Measurements from ENCODE around the gene ZNF155.
A peak's percentile ranks its signal among the peaks of the same experiment; 100 is the strongest.

The ZNF155 gene

DNA sequence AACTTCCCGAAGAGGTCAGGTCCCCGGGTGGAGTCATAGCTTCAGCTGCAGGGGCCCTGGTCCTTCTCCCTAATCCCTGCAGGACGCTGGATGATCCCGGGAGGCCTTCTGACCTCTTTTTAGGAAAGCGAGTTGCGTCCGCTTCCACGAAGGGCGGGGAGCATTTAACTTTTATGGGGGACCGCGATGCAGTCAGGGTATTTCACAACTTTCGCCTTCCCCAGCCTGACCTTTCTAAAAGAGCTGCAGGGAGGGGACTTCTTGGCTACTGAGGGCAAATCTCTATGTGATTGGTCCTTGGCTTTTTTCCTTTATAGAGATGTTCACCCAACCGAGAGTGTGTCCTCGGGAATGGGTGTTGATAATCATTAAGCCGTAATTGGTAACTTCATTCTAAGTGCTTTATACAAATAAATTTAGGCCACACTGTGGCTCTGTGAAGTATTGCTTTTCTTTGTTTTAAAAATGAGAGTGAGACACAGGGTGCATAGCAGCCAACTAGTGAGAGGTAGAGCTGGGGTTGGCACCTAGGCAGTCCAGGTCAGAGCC lies 19.5 kb downstream of the ZNF155 start:
- Histone ChIP-seq H3K36me3 (ENCODE audit: control insufficient read depth in 2 of 2, insufficient read depth in 1 of 2, low read length in 2 of 2) (peaks cover 22 to 42% of the 10 kb centered on the region in 2 experiments), H3K4me3 (ENCODE audit: low read depth, low read length) (peak overlapping the region; percentile 52), H3K9me3 (ENCODE audit: control insufficient read depth, insufficient read depth, low read depth, low read length) (peaks cover 14% of the 10 kb centered on the region), H3K27ac (ENCODE audit: extremely low read depth, low read depth, low read length) (peak overlapping the region; percentile 54), H3K4me1 (ENCODE audit: control insufficient read depth, insufficient read depth, low read length) (peaks cover 10% of the 10 kb centered on the region)
- ChIA-PET CTCF (interaction anchor here (0.5 to 1.5 kb wide), 5 partner anchors 10 to 654 kb away, joined by 3 to 5 read pairs (median 3); no protein-coding TSS in a partner anchor), POLR2A (interaction anchor here (0.5 to 3.8 kb wide), 8 partner anchors 15 to 204 kb away, joined by 3 to 17 read pairs (median 4); partner anchors contain the start of genes ZNF155, ZNF221, ZNF223 and ZNF225)
- TF ChIP-seq, protein P1, sequence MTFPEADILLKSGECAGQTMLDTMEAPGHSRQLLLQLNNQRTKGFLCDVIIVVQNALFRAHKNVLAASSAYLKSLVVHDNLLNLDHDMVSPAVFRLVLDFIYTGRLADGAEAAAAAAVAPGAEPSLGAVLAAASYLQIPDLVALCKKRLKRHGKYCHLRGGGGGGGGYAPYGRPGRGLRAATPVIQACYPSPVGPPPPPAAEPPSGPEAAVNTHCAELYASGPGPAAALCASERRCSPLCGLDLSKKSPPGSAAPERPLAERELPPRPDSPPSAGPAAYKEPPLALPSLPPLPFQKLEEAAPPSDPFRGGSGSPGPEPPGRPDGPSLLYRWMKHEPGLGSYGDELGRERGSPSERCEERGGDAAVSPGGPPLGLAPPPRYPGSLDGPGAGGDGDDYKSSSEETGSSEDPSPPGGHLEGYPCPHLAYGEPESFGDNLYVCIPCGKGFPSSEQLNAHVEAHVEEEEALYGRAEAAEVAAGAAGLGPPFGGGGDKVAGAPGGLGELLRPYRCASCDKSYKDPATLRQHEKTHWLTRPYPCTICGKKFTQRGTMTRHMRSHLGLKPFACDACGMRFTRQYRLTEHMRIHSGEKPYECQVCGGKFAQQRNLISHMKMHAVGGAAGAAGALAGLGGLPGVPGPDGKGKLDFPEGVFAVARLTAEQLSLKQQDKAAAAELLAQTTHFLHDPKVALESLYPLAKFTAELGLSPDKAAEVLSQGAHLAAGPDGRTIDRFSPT (tag by site-specific recombination; IDR thresholded peaks at IDR 0.05) = no peak
- TF ChIP-seq KLF16 (tag by site-specific recombination; IDR thresholded peaks at IDR 0.05) (peak; percentile 31; the same call in 1 of the 2 replicates), OSR2 (tag by site-specific recombination; IDR thresholded peaks at IDR 0.05) (no peak), ZNF223 (tag by site-specific recombination; IDR thresholded peaks at IDR 0.05) (0 out of 2 replicates have a peak, but pooled peaks have one; percentile 4), ZNF785 (tag by site-specific recombination; IDR thresholded peaks at IDR 0.05) (no peak), YY2 (tag by site-specific recombination; IDR thresholded peaks at IDR 0.05) (no peak), ZNF473 (tag by site-specific recombination; IDR thresholded peaks at IDR 0.05) (no peak), ZNF629 (tag by site-specific recombination; IDR thresholded peaks at IDR 0.05) (no peak), GLI2 (tag by site-specific recombination; IDR thresholded peaks at IDR 0.05; ENCODE audit: borderline replicate concordance, low read depth) (no peak), MZF1 (tag by site-specific recombination; IDR thresholded peaks at IDR 0.05; ENCODE audit: borderline replicate concordance) (peak; percentile 13; the same call in 1 of the 2 replicates), ZNF585B (tag by site-specific recombination; IDR thresholded peaks at IDR 0.05) (no peak), ZNF837 (tag by site-specific recombination; IDR thresholded peaks at IDR 0.05) (no peak), ZNF660 (tag by site-specific recombination; IDR thresholded peaks at IDR 0.05) (peak; percentile 10; the same call in 1 of the 2 replicates), ZNF677 (tag by site-specific recombination; IDR thresholded peaks at IDR 0.05) (0 out of 2 replicates have a peak, but pooled peaks have one; percentile 43), ZNF777 (tag by site-specific recombination; IDR thresholded peaks at IDR 0.05; ENCODE audit: borderline replicate concordance) (no peak), ZBTB20 (tag by site-specific recombination; IDR thresholded peaks at IDR 0.05) (peak; percentile 95), KLF8 (tag by site-specific recombination; IDR thresholded peaks at IDR 0.05) (no peak), ZSCAN30 (tag by site-specific recombination; IDR thresholded peaks at IDR 0.05) (peak; percentile 65; the same call in 1 of the 2 replicates), ZNF776 (tag by site-specific recombination; IDR thresholded peaks at IDR 0.05; ENCODE audit: borderline replicate concordance) (no peak), ZNF560 (tag by site-specific recombination; IDR thresholded peaks at IDR 0.05; ENCODE audit: borderline replicate concordance) (no peak), ZNF274 (IDR thresholded peaks at IDR 0.05; ENCODE audit: low read length) (no peak), ZNF274 (tag by site-specific recombination; IDR thresholded peaks at IDR 0.05; ENCODE audit: borderline replicate concordance) (no peak; the same call in 1 of the 2 replicates), ZNF248 (tag by site-specific recombination; IDR thresholded peaks at IDR 0.05) (no peak), ZNF350 (tag by site-specific recombination; IDR thresholded peaks at IDR 0.05) (peak; percentile 25; the same call in 1 of the 2 replicates)
- TF ChIP-seq, protein P2, sequence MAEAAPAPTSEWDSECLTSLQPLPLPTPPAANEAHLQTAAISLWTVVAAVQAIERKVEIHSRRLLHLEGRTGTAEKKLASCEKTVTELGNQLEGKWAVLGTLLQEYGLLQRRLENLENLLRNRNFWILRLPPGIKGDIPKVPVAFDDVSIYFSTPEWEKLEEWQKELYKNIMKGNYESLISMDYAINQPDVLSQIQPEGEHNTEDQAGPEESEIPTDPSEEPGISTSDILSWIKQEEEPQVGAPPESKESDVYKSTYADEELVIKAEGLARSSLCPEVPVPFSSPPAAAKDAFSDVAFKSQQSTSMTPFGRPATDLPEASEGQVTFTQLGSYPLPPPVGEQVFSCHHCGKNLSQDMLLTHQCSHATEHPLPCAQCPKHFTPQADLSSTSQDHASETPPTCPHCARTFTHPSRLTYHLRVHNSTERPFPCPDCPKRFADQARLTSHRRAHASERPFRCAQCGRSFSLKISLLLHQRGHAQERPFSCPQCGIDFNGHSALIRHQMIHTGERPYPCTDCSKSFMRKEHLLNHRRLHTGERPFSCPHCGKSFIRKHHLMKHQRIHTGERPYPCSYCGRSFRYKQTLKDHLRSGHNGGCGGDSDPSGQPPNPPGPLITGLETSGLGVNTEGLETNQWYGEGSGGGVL (tag by site-specific recombination; IDR thresholded peaks at IDR 0.05) = peak; percentile 4; the same call in 1 of the 2 replicates
- TF ChIP-seq, protein P3, sequence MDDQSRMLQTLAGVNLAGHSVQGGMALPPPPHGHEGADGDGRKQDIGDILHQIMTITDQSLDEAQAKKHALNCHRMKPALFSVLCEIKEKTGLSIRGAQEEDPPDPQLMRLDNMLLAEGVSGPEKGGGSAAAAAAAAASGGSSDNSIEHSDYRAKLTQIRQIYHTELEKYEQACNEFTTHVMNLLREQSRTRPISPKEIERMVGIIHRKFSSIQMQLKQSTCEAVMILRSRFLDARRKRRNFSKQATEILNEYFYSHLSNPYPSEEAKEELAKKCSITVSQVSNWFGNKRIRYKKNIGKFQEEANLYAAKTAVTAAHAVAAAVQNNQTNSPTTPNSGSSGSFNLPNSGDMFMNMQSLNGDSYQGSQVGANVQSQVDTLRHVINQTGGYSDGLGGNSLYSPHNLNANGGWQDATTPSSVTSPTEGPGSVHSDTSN (CRISPR knock-in tag; IDR thresholded peaks at IDR 0.05) = no peak
- TF ChIP-seq, protein P4, sequence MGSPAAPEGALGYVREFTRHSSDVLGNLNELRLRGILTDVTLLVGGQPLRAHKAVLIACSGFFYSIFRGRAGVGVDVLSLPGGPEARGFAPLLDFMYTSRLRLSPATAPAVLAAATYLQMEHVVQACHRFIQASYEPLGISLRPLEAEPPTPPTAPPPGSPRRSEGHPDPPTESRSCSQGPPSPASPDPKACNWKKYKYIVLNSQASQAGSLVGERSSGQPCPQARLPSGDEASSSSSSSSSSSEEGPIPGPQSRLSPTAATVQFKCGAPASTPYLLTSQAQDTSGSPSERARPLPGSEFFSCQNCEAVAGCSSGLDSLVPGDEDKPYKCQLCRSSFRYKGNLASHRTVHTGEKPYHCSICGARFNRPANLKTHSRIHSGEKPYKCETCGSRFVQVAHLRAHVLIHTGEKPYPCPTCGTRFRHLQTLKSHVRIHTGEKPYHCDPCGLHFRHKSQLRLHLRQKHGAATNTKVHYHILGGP (tag by site-specific recombination; IDR thresholded peaks at IDR 0.05) = 0 out of 2 replicates have a peak, but pooled peaks have one; percentile 18
- TF ChIP-seq, protein P5, sequence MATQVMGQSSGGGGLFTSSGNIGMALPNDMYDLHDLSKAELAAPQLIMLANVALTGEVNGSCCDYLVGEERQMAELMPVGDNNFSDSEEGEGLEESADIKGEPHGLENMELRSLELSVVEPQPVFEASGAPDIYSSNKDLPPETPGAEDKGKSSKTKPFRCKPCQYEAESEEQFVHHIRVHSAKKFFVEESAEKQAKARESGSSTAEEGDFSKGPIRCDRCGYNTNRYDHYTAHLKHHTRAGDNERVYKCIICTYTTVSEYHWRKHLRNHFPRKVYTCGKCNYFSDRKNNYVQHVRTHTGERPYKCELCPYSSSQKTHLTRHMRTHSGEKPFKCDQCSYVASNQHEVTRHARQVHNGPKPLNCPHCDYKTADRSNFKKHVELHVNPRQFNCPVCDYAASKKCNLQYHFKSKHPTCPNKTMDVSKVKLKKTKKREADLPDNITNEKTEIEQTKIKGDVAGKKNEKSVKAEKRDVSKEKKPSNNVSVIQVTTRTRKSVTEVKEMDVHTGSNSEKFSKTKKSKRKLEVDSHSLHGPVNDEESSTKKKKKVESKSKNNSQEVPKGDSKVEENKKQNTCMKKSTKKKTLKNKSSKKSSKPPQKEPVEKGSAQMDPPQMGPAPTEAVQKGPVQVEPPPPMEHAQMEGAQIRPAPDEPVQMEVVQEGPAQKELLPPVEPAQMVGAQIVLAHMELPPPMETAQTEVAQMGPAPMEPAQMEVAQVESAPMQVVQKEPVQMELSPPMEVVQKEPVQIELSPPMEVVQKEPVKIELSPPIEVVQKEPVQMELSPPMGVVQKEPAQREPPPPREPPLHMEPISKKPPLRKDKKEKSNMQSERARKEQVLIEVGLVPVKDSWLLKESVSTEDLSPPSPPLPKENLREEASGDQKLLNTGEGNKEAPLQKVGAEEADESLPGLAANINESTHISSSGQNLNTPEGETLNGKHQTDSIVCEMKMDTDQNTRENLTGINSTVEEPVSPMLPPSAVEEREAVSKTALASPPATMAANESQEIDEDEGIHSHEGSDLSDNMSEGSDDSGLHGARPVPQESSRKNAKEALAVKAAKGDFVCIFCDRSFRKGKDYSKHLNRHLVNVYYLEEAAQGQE (tag by site-specific recombination; IDR thresholded peaks at IDR 0.05) = no peak
